OCI-M2 (cell line): ENCODE data around the gene TTC33.
"Not testable (repeated sequence)": the region's sequence is repeated elsewhere in the genome, so short reads cannot be mapped to it uniquely, and the experiment has no call there.

ENCODE experiments used
- DNase-seq: peaks from one replicate; lab custom pipeline; 2025; ENCODE audit not compliant: unreplicated experiment; lab: John Stamatoyannopoulos, UW

Gene TTC33

GRCh38 chr5:40780199-40780598 lies 24.4 kb upstream of the TTC33 start:
- DNase-seq: no peak

GRCh38 chr5:40779561-40779960 lies 23.8 kb upstream of the TTC33 start:
- DNase-seq: no peak

GRCh38 chr5:40778133-40778532 lies 22.4 kb upstream of the TTC33 start:
- no peak for DNase-seq

- DNase-seq: no peak
Measured at GRCh38 chr5:40776658-40776977, 20.9 kb upstream of the TTC33 start.

- DNase-seq: no peak
Measured at GRCh38 chr5:40775846-40776657, 20.3 kb upstream of the TTC33 start.

- no peak for DNase-seq
Measured at GRCh38 chr5:40775085-40775845, 19.5 kb upstream of the TTC33 start.

- no peak for DNase-seq
Measured at GRCh38 chr5:40774623-40775022, 18.9 kb upstream of the TTC33 start.

GRCh38 chr5:40770764-40771163 lies 15.0 kb upstream of the TTC33 start:
- no peak for DNase-seq

- no peak for DNase-seq
Measured at GRCh38 chr5:40762705-40763104, 6.9 kb upstream of the TTC33 start.

GRCh38 chr5:40757400-40757799 lies 1.6 kb upstream of the TTC33 start:
- no peak for DNase-seq

- DNase-seq: no peak
Measured at GRCh38 chr5:40755093-40755406, 711 bp downstream of the TTC33 start.

GRCh38 chr5:40754381-40755092 lies 1.2 kb downstream of the TTC33 start:
- no peak for DNase-seq

GRCh38 chr5:40746703-40747102 lies 9.1 kb downstream of the TTC33 start:
- DNase-seq: no peak

GRCh38 chr5:40743771-40744170 lies 12.0 kb downstream of the TTC33 start:
- no peak for DNase-seq

- DNase-seq: no peak
Measured at GRCh38 chr5:40738502-40738901, 17.3 kb downstream of the TTC33 start.

- DNase-seq: no peak
Measured at GRCh38 chr5:40736103-40736875, 19.5 kb downstream of the TTC33 start.

- no peak for DNase-seq
Measured at GRCh38 chr5:40735609-40736008, 20.2 kb downstream of the TTC33 start.

- DNase-seq: no peak
Measured at GRCh38 chr5:40734986-40735385, 20.8 kb downstream of the TTC33 start.

GRCh38 chr5:40733879-40734563 lies 21.7 kb downstream of the TTC33 start:
- DNase-seq: no peak

GRCh38 chr5:40733434-40733833 lies 22.3 kb downstream of the TTC33 start:
- no peak for DNase-seq

- DNase-seq: not testable (repeated sequence)
Measured at GRCh38 chr5:40722497-40722911, 33.3 kb downstream of the TTC33 start.
